ENCODE data around the gene FAM32A.

Gene FAM32A

GRCh38 chr19:16203256-16204004 is 18.2 kb downstream of the FAM32A start:
- no peak for DNase-seq

GRCh38 chr19:16204005-16204294 is 18.7 kb downstream of the FAM32A start:
- no peak for DNase-seq

GRCh38 chr19:16205205-16206045 is 20.2 kb downstream of the FAM32A start:
- no peak for DNase-seq

GRCh38 chr19:16206046-16206605 is 20.9 kb downstream of the FAM32A start:
- DNase-seq = no peak

- DNase-seq = no peak
Observed at GRCh38 chr19:16206637-16207036, 21.4 kb downstream of the FAM32A start.

- no peak for DNase-seq
Observed at GRCh38 chr19:16207063-16207462, 21.9 kb downstream of the FAM32A start.

GRCh38 chr19:16207490-16208025 is 22.3 kb downstream of the FAM32A start:
- DNase-seq = no peak

GRCh38 chr19:16208064-16208759 is 23.0 kb downstream of the FAM32A start:
- DNase-seq = no peak

GRCh38 chr19:16208847-16209665 is 23.8 kb downstream of the FAM32A start:
- DNase-seq = no peak

GRCh38 chr19:16210168-16210567 is 25.0 kb downstream of the FAM32A start:
- DNase-seq = no peak

GRCh38 chr19:16213076-16213475 is 27.9 kb downstream of the FAM32A start:
- no peak for DNase-seq

- no peak for DNase-seq
Observed at GRCh38 chr19:16216744-16217670, 31.8 kb downstream of the FAM32A start.

GRCh38 chr19:16217716-16218451 is 32.7 kb downstream of the FAM32A start:
- DNase-seq = no peak

- no peak for DNase-seq
Observed at GRCh38 chr19:16218851-16219250, 33.6 kb downstream of the FAM32A start.

- no peak for DNase-seq
Observed at GRCh38 chr19:16222806-16223205, 37.6 kb downstream of the FAM32A start.

- no peak for DNase-seq
Observed at GRCh38 chr19:16223746-16224145, 38.5 kb downstream of the FAM32A start.

- no peak for DNase-seq
Observed at GRCh38 chr19:16224293-16225045, 39.3 kb downstream of the FAM32A start.

GRCh38 chr19:16225279-16226183 is 40.3 kb downstream of the FAM32A start:
- DNase-seq = no peak

Data from CD4-positive, alpha-beta T cell treated with Interleukin-4 for 1 hour (primary cell).